HepG2 (cell line): ENCODE measurements around the gene SPINDOC. TPM values are rescaled to one million over a fixed set of nuclear protein-coding genes. Genes with fewer than 3 reads are reported as not detected.

Experiments
- EEA1 ChIP-seq: sonication (generic); formaldehyde crosslinking; IDR thresholded peaks from 2 replicates; pipeline ENCODE4 v1.5.1; 2020; ENCODE audit warnings: mild to moderate bottlenecking, missing genetic modification reagents, borderline replicate concordance
- EHMT2 ChIP-seq: fragments of 200-600 bp; sonication (generic); IDR thresholded peaks from 2 replicates; pipeline ENCODE4 v1.7.0; 2017; ENCODE audit warnings: antibody characterized with exemption, low read depth, low read length, borderline replicate concordance
- FOXC1 ChIP-seq: sonication (generic); formaldehyde crosslinking; IDR thresholded peaks from 2 replicates; pipeline ENCODE4 v1.8.0; 2022; ENCODE audit warnings: mild to moderate bottlenecking, missing genetic modification reagents, borderline replicate concordance
- HCFC1 ChIP-seq: fragments of 150-350 bp; IDR thresholded peaks from 2 replicates; pipeline ENCODE4 v1.6.1; 2014; ENCODE audit warnings: low read depth, low read length
- HMGA1 ChIP-seq: sonication (generic); formaldehyde crosslinking; conservative IDR thresholded peaks from 2 replicates; pipeline ENCODE4 v1.4.0; 2020; ENCODE audit warnings: missing genetic modification reagents
- IRX3 ChIP-seq: sonication (generic); formaldehyde crosslinking; IDR thresholded peaks from 2 replicates; pipeline ENCODE4 v1.8.1; 2023; ENCODE audit warnings: mild to moderate bottlenecking, low read depth, missing genetic modification reagents, borderline replicate concordance
- KLF9 ChIP-seq: IDR thresholded peaks from 2 replicates; pipeline ENCODE4 v1.6.1; 2016; ENCODE audit warnings: low read depth
- LCORL ChIP-seq, 2 experiments: fragments of 450-650 bp in 1 of 2; sonication (generic) in 1 of 2; formaldehyde crosslinking in 1 of 2; IDR thresholded peaks; 2 replicates each; pipeline versions ENCODE4 v1.5.0 to v1.6.1; 2017 to 2020; ENCODE audit warnings: antibody characterized with exemption in 1 of 2, missing genetic modification reagents in 1 of 2
- MAZ ChIP-seq, 2 experiments: sonication (generic) in 1 of 2; formaldehyde crosslinking in 1 of 2; IDR thresholded peaks; 2 replicates each; pipeline versions ENCODE4 v1.5.0 to v1.6.1; 2012 to 2020; ENCODE audit warnings: low read depth in 2 of 2, mild to moderate bottlenecking in 2 of 2, borderline replicate concordance in 1 of 2, improper control_type of control experiment in 1 of 2, low read length in 1 of 2, missing genetic modification reagents in 1 of 2, moderate library complexity in 1 of 2
- MYNN ChIP-seq: sonication (generic); formaldehyde crosslinking; IDR thresholded peaks from 2 replicates; pipeline ENCODE4 v1.4.0; 2020; ENCODE audit warnings: mild to moderate bottlenecking, low read depth, missing genetic modification reagents
- NFYB ChIP-seq: sonication (generic); formaldehyde crosslinking; IDR thresholded peaks from 2 replicates; pipeline ENCODE4 v1.4.0; 2020; ENCODE audit warnings: missing genetic modification reagents
- NR2F1 ChIP-seq, 2 experiments: fragments of 450-650 bp in 1 of 2; formaldehyde crosslinking in 1 of 2; IDR thresholded peaks; 2 replicates each; pipeline versions ENCODE4 v1.5.0 to v1.6.1; 2016 to 2020; ENCODE audit warnings: mild to moderate bottlenecking in 1 of 2, missing compliant biosample characterization in 1 of 2, missing genetic modification reagents in 1 of 2, moderate library complexity in 1 of 2
- RFX5 ChIP-seq: IDR thresholded peaks from 2 replicates; pipeline ENCODE4 v1.6.1; 2011; ENCODE audit warnings: low read depth, low read length, improper control_type of control experiment
- SP4 ChIP-seq: sonication (generic); formaldehyde crosslinking; IDR thresholded peaks from 2 replicates; pipeline ENCODE4 v1.8.1; 2023; ENCODE audit warnings: mild to moderate bottlenecking, missing genetic modification reagents
- TAF1 ChIP-seq: sonication (generic); formaldehyde crosslinking; IDR thresholded peaks from 2 replicates; pipeline ENCODE4 v1.4.0; 2020; ENCODE audit warnings: missing genetic modification reagents
- ZNF382 ChIP-seq: sonication (generic); formaldehyde crosslinking; IDR thresholded peaks from 2 replicates; pipeline ENCODE4 v1.5.0; 2020; ENCODE audit warnings: missing genetic modification reagents, mild to moderate bottlenecking, borderline replicate concordance
- ZNF496 ChIP-seq: sonication (generic); formaldehyde crosslinking; IDR thresholded peaks from 2 replicates; pipeline ENCODE4 v1.8.1; 2023; ENCODE audit warnings: mild to moderate bottlenecking, moderate library complexity, missing genetic modification reagents; ENCODE audit not compliant: insufficient replicate concordance
- ZNF570 ChIP-seq: sonication (generic); formaldehyde crosslinking; IDR thresholded peaks from 2 replicates; pipeline ENCODE4 v1.4.0; 2020; ENCODE audit warnings: mild to moderate bottlenecking, missing genetic modification reagents, borderline replicate concordance
- ZNF839 ChIP-seq: sonication (generic); formaldehyde crosslinking; IDR thresholded peaks from 2 replicates; pipeline ENCODE4 v1.4.0; 2020; ENCODE audit warnings: missing genetic modification reagents, mild to moderate bottlenecking, borderline replicate concordance
- polyA plus RNA-seq, 8 experiments: library from polyadenylated mRNA; depleted of rRNA in 3 of 8; stranded (reverse) in 7 of 8; unstranded in 1 of 8; fragments of >200 nt; fragmentation: Illumina TruSeq in 4 of 8; extraction: Trizol in 4 of 8; gene quantifications; 2 replicates each; pipeline versions ENCODE4 v1.2.1 to v1.2.3, GENCODE V29; 2011 to 2016; ENCODE audit warnings: low read depth in 4 of 8, missing spikeins in 1 of 8, mixed read lengths in 1 of 8; ENCODE audit not compliant: insufficient read depth in 1 of 8
- total RNA-seq, 5 experiments: library from RNA; depleted of rRNA; stranded (reverse); fragments of >200 nt; fragmentation: Illumina TruSeq; extraction: Trizol; gene quantifications; 2 replicates each; pipeline ENCODE4 v1.2.3, GENCODE V29; 2016; ENCODE audit warnings: low read depth in 1 of 5
- TF ChIP-seq, protein P1 (sequence below): IDR thresholded peaks from 2 replicates; pipeline ENCODE4 v1.6.1; 2016; ENCODE audit warnings: mild to moderate bottlenecking
- TF ChIP-seq, protein P2 (sequence below): IDR thresholded peaks from 2 replicates; pipeline ENCODE4 v1.6.1; 2016; ENCODE audit warnings: low read depth, borderline replicate concordance
- TF ChIP-seq, protein P3 (sequence below): sonication (generic); formaldehyde crosslinking; IDR thresholded peaks from 2 replicates; pipeline ENCODE4 v1.4.0; 2020; ENCODE audit warnings: mild to moderate bottlenecking, missing genetic modification reagents
- TF ChIP-seq, protein P4 (sequence below): fragments of 450-650 bp; IDR thresholded peaks from 2 replicates; pipeline ENCODE4 v1.6.1; 2016

SPINDOC gene
- total and polyA plus RNA-seq, 2 of the 13 experiments (the other 11 are each of a cell fraction or from before 2014, with no cell fraction given) = 21.4 to 29.9 TPM

DNA sequence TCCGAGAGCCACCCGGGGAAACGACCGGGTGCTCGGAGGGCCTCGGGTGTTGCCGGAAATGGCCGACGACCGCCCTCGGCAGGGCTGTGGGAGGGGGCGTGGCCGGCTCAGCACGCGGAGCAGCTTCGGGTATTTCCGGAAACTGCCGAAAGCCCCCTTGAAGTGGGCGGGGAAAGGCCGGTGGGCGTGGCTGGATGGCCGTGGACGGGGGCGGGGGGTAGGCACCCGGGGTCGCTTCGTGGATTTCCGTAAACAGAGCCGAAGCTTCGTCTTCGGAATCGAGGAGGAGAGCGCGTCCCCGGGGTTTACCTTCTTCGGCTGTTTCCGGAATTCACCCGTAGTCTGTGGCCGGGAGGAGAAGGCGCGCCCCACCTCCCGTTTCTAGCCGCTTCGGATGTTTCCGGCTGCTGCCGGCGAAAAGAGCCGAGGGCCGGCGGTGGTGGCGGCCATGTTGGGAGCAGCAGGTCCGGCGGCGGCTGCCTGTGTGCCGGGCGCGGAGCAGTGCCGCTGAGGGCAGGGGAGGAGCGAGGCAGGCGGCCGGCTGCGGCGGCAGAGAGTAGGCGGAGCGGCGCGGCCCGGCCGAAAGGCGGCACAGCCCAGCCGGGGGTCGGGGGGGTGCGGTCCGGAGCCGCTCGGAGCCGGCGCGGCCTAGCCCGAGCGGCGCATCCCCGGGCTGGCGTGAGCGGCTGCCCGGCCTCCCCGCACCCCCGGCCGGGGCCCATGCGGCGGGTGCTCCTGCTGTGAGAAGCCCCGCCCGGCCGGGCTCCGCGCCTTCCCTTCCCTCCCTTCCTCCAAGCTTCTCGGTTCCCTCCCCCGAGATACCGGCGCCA lies 25.6 kb downstream of the SPINDOC start, which contains the start of gene MARK2 (continued):
- TF ChIP-seq, protein P1, sequence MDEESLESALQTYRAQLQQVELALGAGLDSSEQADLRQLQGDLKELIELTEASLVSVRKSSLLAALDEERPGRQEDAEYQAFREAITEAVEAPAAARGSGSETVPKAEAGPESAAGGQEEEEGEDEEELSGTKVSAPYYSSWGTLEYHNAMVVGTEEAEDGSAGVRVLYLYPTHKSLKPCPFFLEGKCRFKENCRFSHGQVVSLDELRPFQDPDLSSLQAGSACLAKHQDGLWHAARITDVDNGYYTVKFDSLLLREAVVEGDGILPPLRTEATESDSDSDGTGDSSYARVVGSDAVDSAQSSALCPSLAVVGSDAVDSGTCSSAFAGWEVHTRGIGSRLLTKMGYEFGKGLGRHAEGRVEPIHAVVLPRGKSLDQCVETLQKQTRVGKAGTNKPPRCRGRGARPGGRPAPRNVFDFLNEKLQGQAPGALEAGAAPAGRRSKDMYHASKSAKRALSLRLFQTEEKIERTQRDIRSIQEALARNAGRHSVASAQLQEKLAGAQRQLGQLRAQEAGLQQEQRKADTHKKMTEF = peak; percentile 37
- TF ChIP-seq RFX5 = no peak
- no peak for TF ChIP-seq IRX3 (CRISPR knock-in tag)
- TF ChIP-seq, protein P2, sequence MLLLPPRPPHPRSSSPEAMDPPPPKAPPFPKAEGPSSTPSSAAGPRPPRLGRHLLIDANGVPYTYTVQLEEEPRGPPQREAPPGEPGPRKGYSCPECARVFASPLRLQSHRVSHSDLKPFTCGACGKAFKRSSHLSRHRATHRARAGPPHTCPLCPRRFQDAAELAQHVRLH (CRISPR knock-in tag) = no peak
- 0 out of 2 replicates have a peak, but pooled peaks have one; percentile 20 for TF ChIP-seq NFYB
- TF ChIP-seq, protein P3, sequence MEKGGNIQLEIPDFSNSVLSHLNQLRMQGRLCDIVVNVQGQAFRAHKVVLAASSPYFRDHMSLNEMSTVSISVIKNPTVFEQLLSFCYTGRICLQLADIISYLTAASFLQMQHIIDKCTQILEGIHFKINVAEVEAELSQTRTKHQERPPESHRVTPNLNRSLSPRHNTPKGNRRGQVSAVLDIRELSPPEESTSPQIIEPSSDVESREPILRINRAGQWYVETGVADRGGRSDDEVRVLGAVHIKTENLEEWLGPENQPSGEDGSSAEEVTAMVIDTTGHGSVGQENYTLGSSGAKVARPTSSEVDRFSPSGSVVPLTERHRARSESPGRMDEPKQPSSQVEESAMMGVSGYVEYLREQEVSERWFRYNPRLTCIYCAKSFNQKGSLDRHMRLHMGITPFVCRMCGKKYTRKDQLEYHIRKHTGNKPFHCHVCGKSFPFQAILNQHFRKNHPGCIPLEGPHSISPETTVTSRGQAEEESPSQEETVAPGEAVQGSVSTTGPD = no peak
- TF ChIP-seq TAF1 = peak; percentile 57; the same call in 1 of the 2 replicates
- no peak for TF ChIP-seq ZNF839
- TF ChIP-seq SP4 = peak; percentile 18; the same call in 1 of the 2 replicates
- TF ChIP-seq FOXC1 (CRISPR knock-in tag) = no peak
- TF ChIP-seq NR2F1 (CRISPR knock-in tag; IDR thresholded peaks at IDR 0.05) = no peak
- no peak for TF ChIP-seq LCORL (IDR thresholded peaks at IDR 0.05)
- no peak for TF ChIP-seq LCORL (CRISPR knock-in tag; IDR thresholded peaks at IDR 0.05)
- no peak for TF ChIP-seq MYNN (CRISPR knock-in tag)
- no peak for TF ChIP-seq MAZ (IDR thresholded peaks at IDR 0.05; ENCODE audit: borderline replicate concordance, low read depth, low read length)
- TF ChIP-seq MAZ (CRISPR knock-in tag; IDR thresholded peaks at IDR 0.05; ENCODE audit: low read depth) = peak; percentile 16; the same call in 1 of the 2 replicates
- peak; percentile 77; the same call in 1 of the 2 replicates for TF ChIP-seq KLF9
- TF ChIP-seq HCFC1 = no peak
- TF ChIP-seq ZNF382 (CRISPR knock-in tag) = no peak
- TF ChIP-seq ZNF570 (CRISPR knock-in tag) = no peak
- TF ChIP-seq HMGA1 = no peak
- TF ChIP-seq ZNF496 (CRISPR knock-in tag) = no peak
- no peak for TF ChIP-seq EHMT2
- TF ChIP-seq, protein P4, sequence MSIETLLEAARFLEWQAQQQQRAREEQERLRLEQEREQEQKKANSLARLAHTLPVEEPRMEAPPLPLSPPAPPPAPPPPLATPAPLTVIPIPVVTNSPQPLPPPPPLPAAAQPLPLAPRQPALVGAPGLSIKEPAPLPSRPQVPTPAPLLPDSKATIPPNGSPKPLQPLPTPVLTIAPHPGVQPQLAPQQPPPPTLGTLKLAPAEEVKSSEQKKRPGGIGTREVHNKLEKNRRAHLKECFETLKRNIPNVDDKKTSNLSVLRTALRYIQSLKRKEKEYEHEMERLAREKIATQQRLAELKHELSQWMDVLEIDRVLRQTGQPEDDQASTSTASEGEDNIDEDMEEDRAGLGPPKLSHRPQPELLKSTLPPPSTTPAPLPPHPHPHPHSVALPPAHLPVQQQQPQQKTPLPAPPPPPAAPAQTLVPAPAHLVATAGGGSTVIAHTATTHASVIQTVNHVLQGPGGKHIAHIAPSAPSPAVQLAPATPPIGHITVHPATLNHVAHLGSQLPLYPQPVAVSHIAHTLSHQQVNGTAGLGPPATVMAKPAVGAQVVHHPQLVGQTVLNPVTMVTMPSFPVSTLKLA = peak; percentile 66
- no peak for TF ChIP-seq EEA1 (CRISPR knock-in tag)
